Measurements from ENCODE around the gene KCTD4. TPM values are rescaled to one million over a fixed set of nuclear protein-coding genes. Genes with fewer than 3 reads are reported as not detected.

Gene KCTD4
- total and polyA plus RNA-seq, 7 donors, result 0.22 to 6.8 (median 1.4) TPM

- 11 to 65% methylated on average over 1 of the region's 1 CpG for WGBS, 2 donors
- DNase-seq, result no peak
- H3K27ac ChIP-seq, result peak overlapping the region in 3 of 4 donors; percentile 68 to 77 (median 72)
Observed at GRCh38 chr13:45162821-45163220, 38.0 kb downstream of the KCTD4 start.

GRCh38 chr13:45162194-45162593, 38.7 kb downstream of the KCTD4 start:
- no peak for DNase-seq
- Histone ChIP-seq H3K36me3 (no peaks in the 10 kb centered on the region), H3K27me3 (no peaks in the 10 kb centered on the region), H3K27ac (peak overlapping the region in 3 of 4 donors; percentile 68 to 77 (median 72)), H3K4me1 (peaks cover 0 to 27% (median 21%) of the 10 kb centered on the region in 4 donors), H3K9me3 (no peaks in the 10 kb centered on the region), H3K4me3 (no peak overlapping the region)
- intact Hi-C loops (cut with DNase I), result no loop called here
- TF ChIP-seq POLR2AphosphoS5 (IDR thresholded peaks at IDR 0.05) (peak in 2 of 4 donors; percentile 17 to 28), POLR2A (IDR thresholded peaks at IDR 0.05) (no peak), EP300 (IDR thresholded peaks at IDR 0.05) (no peak)
- 64 to 80% methylated on average over 1 of the region's 1 CpG for WGBS, 2 donors

More at GRCh38 chr13:45162821-45163220, 38.0 kb downstream of the KCTD4 start:
- Histone ChIP-seq H3K4me1 (peaks cover 0 to 28% (median 21%) of the 10 kb centered on the region in 4 donors), H3K4me3 (no peak overlapping the region), H3K9me3 (no peaks in the 10 kb centered on the region), H3K27me3 (no peaks in the 10 kb centered on the region), H3K36me3 (no peaks in the 10 kb centered on the region)
- intact Hi-C loops (cut with DNase I), result no loop called here
- TF ChIP-seq EP300 (IDR thresholded peaks at IDR 0.05), result no peak
- TF ChIP-seq POLR2AphosphoS5 (IDR thresholded peaks at IDR 0.05), result no peak

- H3K27ac ChIP-seq, result no peak overlapping the region
- TF ChIP-seq CTCF (IDR thresholded peaks at IDR 0.05), result no peak
- H3K4me3 ChIP-seq, result no peak overlapping the region
- 89 to 95% methylated on average over 7 of the region's 7 CpGs for WGBS, 2 donors
- DNase-seq, result no peak
- H3K9me3 ChIP-seq, result no peaks in the 10 kb centered on the region
- H3K4me1 ChIP-seq, result peaks cover 0 to 9% (median 3%) of the 10 kb centered on the region in 4 donors
- intact Hi-C loops (cut with DNase I), result no loop called here
- H3K27me3 ChIP-seq, result no peaks in the 10 kb centered on the region
- H3K36me3 ChIP-seq, result peaks cover 0 to 8% (median 0%) of the 10 kb centered on the region in 4 donors
Observed at GRCh38 chr13:45156565-45157361, 44.1 kb downstream of the KCTD4 start.

- TF ChIP-seq POLR2A (IDR thresholded peaks at IDR 0.05), result no peak
- no peak for TF ChIP-seq POLR2AphosphoS5 (IDR thresholded peaks at IDR 0.05)
- no peak for TF ChIP-seq CTCF (IDR thresholded peaks at IDR 0.05)
- no peak for DNase-seq
- H3K27me3 ChIP-seq, result no peaks in the 10 kb centered on the region
- peaks cover 0 to 7% (median 0%) of the 10 kb centered on the region in 4 donors for H3K4me1 ChIP-seq
- 75 to 79% methylated on average over 1 of the region's 1 CpG for WGBS, 2 donors
- no peak overlapping the region for H3K4me3 ChIP-seq
- H3K36me3 ChIP-seq, result peaks cover 0 to 8% (median 0%) of the 10 kb centered on the region in 4 donors
- H3K9me3 ChIP-seq, result no peaks in the 10 kb centered on the region
- H3K27ac ChIP-seq, result no peak overlapping the region
- intact Hi-C loops (cut with DNase I), result no loop called here
Observed at GRCh38 chr13:45149964-45150363, 50.9 kb downstream of the KCTD4 start.

- TF ChIP-seq CTCF (IDR thresholded peaks at IDR 0.05) (no peak), EP300 (IDR thresholded peaks at IDR 0.05) (no peak), POLR2A (IDR thresholded peaks at IDR 0.05) (no peak), POLR2AphosphoS5 (IDR thresholded peaks at IDR 0.05) (no peak)
- H3K4me3 ChIP-seq, result no peak overlapping the region
- DNase-seq, result no peak
- WGBS, 2 donors, result 78 to 81% methylated on average over 7 of the region's 7 CpGs
- H3K36me3 ChIP-seq, result peaks cover 0 to 7% (median 2%) of the 10 kb centered on the region in 4 donors
- intact Hi-C loops (cut with DNase I), result no loop called here
- H3K9me3 ChIP-seq, result no peaks in the 10 kb centered on the region
- peak overlapping the region in 3 of 4 donors; percentile 19 to 54 (median 46) for H3K27ac ChIP-seq
- peaks cover 0 to 23% (median 0%) of the 10 kb centered on the region in 4 donors for H3K4me1 ChIP-seq
- H3K27me3 ChIP-seq, result no peaks in the 10 kb centered on the region
Observed at GRCh38 chr13:45143346-45143751, 57.5 kb downstream of the KCTD4 start.

Other genes with a start within 250 kb of the KCTD4 start
- 1 to 10 TPM; 2.2 to 3.5 (median 3.0) TPM for gene NUFIP1, start 211.6 kb downstream of the KCTD4 start, total RNA-seq
- 1 to 10 TPM; 1.6 to 2.7 (median 1.8) TPM for gene NUFIP1, start 211.6 kb downstream of the KCTD4 start, polyA plus RNA-seq
- 10 to 100 TPM; 26.3 to 40.7 (median 32.9) TPM for gene GPALPP1, start 211.5 kb downstream of the KCTD4 start, total RNA-seq
- gene GPALPP1, start 211.5 kb downstream of the KCTD4 start, polyA plus RNA-seq, result 10 to 100 TPM in 1 of 3 donors, 1 to 10 TPM in 2; 7.8 to 12.0 (median 8.3) TPM
- 10 to 100 TPM; 28.5 to 32.7 (median 30.1) TPM for gene GTF2F2, start 80.5 kb downstream of the KCTD4 start, total RNA-seq
- gene GTF2F2, start 80.5 kb downstream of the KCTD4 start, polyA plus RNA-seq, result 10 to 100 TPM; 18.5 to 21.6 (median 20.6) TPM
- 1,000 to 10,000 TPM; 3,556 to 5,645 (median 4,871) TPM for gene TPT1, start 140.1 kb upstream of the KCTD4 start, total RNA-seq
- gene TPT1, start 140.1 kb upstream of the KCTD4 start, polyA plus RNA-seq, result over 10,000 TPM in 2 of 3 donors, 1,000 to 10,000 TPM in 1; 6,420 to 14,118 (median 13,579) TPM
- 10 to 100 TPM in 2 of 4 donors, 1 to 10 TPM in 2; 9.1 to 15.9 (median 10.2) TPM for gene SLC25A30, start 217.3 kb upstream of the KCTD4 start, total RNA-seq
- 1 to 10 TPM; 5.8 to 8.4 (median 6.5) TPM for gene SLC25A30, start 217.3 kb upstream of the KCTD4 start, polyA plus RNA-seq